CD4-positive, alpha-beta T cell treated with Interleukin-15 for 4 hours (primary cell): Measurements from ENCODE around the gene PRDX5.

Source experiments
- DNase-seq: peaks from one replicate; pipeline ENCODE4 v3.0.0-alpha.2; 2020; ENCODE audit warnings: low spot score

Gene PRDX5

GRCh38 chr11:64362339-64362738 lies 44.4 kb downstream of the PRDX5 start:
- no peak for DNase-seq

- DNase-seq: no peak
These were observed 46.5 kb downstream of the PRDX5 start for GRCh38 chr11:64364435-64364834.

GRCh38 chr11:64364911-64365310 lies 47.0 kb downstream of the PRDX5 start:
- no peak for DNase-seq

GRCh38 chr11:64366751-64367150 lies 48.8 kb downstream of the PRDX5 start:
- no peak for DNase-seq

- DNase-seq: no peak
These were observed 50.2 kb downstream of the PRDX5 start for GRCh38 chr11:64367931-64368672.

GRCh38 chr11:64368673-64369074 lies 50.8 kb downstream of the PRDX5 start:
- no peak for DNase-seq

GRCh38 chr11:64369440-64370421 lies 51.8 kb downstream of the PRDX5 start:
- no peak for DNase-seq

- no peak for DNase-seq
These were observed 53.3 kb downstream of the PRDX5 start for GRCh38 chr11:64371201-64371600.
